ENCODE data around the gene BPHL. TPM values are rescaled to one million over a fixed set of nuclear protein-coding genes. Genes with fewer than 3 reads are reported as not detected.
"Not testable (repeated sequence)": the region's sequence is repeated elsewhere in the genome, so short reads cannot be mapped to it uniquely, and the experiment has no call there.

The BPHL gene
- polyA plus RNA-seq, 1 donor from 2014 or later = 74.9 TPM

DNA sequence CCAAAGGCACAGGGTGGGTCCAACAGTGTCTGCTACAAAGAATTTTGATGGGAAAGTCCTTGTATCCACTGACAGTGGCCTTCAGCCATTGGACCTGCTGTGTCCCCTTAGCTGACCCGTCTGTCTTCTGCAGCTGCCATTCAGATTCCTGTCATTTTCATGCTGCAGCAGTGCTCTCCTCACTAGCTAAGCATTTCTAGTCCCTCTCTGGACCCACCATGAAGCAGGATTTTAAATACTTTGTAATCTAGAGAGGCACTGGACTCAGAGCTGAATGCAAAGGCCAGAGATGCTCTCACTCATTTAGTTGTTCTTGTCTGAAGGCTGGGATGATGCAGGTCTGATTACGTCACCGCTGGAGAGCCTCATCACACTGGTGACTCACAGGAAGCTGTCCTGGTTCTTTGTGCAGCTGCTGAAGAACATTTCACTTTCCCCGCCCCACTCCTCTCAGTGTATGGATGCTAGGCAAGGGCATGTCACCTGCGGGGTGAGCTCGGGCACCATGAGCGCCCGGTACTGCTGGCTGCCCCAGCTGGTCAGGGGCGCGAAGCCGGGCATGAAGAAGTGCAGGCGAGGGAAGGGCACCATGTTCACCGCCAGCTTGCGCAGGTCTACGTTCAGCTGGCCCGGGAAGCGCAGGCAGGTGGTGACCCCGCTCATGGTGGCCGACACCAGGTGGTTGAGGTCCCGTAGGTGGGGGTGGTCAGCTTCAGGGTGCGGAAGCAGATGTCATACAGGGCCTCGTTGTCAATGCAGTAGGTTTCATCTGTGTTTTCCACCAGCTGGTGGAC lies 58.2 kb downstream of the BPHL start:
- Histone ChIP-seq H2AFZ (ENCODE audit: low read depth, low read length) (no peak overlapping the region), H3K9me3 (ENCODE audit: low read length) (no peaks in the 10 kb centered on the region), H3K27ac (ENCODE audit: low read length) (no peak overlapping the region)

DNA sequence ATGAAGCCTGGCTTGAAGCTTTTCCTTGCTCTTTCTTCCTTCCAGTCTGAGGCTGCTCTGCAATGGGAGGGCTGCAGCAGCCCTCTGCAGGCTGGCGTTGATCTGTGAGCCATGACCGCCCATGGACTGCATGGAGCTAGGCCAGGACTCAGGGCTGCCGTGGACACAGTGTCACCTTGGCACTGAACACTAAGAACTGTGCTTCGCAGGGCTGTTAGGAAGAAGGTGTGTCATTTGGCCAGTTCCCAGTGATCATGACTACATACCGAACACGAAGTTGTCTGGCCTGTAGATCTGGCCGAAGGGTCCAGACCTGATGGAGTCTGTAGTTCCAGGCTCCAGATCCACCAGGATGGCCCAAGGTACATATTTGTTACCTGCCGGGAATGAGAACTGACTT lies 60.2 kb downstream of the BPHL start:
- not testable (repeated sequence) for H3K9me3 ChIP-seq (ENCODE audit: low read length); H3K4me3 ChIP-seq (ENCODE audit: low read length); H2AFZ ChIP-seq (ENCODE audit: low read depth, low read length); H4K20me1 ChIP-seq (ENCODE audit: insufficient read depth); H3K27ac ChIP-seq (ENCODE audit: low read length); H3K9ac ChIP-seq (ENCODE audit: low read length); H3K36me3 ChIP-seq (ENCODE audit: insufficient read depth, low read length); H3K9me2 ChIP-seq (ENCODE audit: insufficient read depth, low read length); H3K4me2 ChIP-seq (ENCODE audit: low read length); H3K27me3 ChIP-seq (ENCODE audit: insufficient read depth, low read depth, low read length); H3F3A ChIP-seq (ENCODE audit: insufficient read depth, low read length, poor library complexity, severe bottlenecking); H3K79me2 ChIP-seq (replicated peaks; ENCODE audit: insufficient read depth, low read length)

More for the DNA sequence above, 58.2 kb downstream of the BPHL start:
- H3K9me2 ChIP-seq (ENCODE audit: insufficient read depth, low read length) = no peaks in the 10 kb centered on the region
- TF ChIP-seq RAD21 (conservative IDR thresholded peaks at IDR 0.05) (no peak), EP300 (conservative IDR thresholded peaks at IDR 0.05; ENCODE audit: poor library complexity, severe bottlenecking) (no peak), POLR2AphosphoS5 (IDR thresholded peaks at IDR 0.05) (no peak), SMC3 (conservative IDR thresholded peaks at IDR 0.05; ENCODE audit: poor library complexity) (no peak), MXI1 (conservative IDR thresholded peaks at IDR 0.05; ENCODE audit: poor library complexity, severe bottlenecking) (no peak), TAF1 (IDR thresholded peaks at IDR 0.05; ENCODE audit: low read depth) (no peak)
- TF ChIP-seq, protein P1, sequence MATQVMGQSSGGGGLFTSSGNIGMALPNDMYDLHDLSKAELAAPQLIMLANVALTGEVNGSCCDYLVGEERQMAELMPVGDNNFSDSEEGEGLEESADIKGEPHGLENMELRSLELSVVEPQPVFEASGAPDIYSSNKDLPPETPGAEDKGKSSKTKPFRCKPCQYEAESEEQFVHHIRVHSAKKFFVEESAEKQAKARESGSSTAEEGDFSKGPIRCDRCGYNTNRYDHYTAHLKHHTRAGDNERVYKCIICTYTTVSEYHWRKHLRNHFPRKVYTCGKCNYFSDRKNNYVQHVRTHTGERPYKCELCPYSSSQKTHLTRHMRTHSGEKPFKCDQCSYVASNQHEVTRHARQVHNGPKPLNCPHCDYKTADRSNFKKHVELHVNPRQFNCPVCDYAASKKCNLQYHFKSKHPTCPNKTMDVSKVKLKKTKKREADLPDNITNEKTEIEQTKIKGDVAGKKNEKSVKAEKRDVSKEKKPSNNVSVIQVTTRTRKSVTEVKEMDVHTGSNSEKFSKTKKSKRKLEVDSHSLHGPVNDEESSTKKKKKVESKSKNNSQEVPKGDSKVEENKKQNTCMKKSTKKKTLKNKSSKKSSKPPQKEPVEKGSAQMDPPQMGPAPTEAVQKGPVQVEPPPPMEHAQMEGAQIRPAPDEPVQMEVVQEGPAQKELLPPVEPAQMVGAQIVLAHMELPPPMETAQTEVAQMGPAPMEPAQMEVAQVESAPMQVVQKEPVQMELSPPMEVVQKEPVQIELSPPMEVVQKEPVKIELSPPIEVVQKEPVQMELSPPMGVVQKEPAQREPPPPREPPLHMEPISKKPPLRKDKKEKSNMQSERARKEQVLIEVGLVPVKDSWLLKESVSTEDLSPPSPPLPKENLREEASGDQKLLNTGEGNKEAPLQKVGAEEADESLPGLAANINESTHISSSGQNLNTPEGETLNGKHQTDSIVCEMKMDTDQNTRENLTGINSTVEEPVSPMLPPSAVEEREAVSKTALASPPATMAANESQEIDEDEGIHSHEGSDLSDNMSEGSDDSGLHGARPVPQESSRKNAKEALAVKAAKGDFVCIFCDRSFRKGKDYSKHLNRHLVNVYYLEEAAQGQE (IDR thresholded peaks at IDR 0.05; ENCODE audit: borderline replicate concordance) = no peak
- TF ChIP-seq, protein P2, sequence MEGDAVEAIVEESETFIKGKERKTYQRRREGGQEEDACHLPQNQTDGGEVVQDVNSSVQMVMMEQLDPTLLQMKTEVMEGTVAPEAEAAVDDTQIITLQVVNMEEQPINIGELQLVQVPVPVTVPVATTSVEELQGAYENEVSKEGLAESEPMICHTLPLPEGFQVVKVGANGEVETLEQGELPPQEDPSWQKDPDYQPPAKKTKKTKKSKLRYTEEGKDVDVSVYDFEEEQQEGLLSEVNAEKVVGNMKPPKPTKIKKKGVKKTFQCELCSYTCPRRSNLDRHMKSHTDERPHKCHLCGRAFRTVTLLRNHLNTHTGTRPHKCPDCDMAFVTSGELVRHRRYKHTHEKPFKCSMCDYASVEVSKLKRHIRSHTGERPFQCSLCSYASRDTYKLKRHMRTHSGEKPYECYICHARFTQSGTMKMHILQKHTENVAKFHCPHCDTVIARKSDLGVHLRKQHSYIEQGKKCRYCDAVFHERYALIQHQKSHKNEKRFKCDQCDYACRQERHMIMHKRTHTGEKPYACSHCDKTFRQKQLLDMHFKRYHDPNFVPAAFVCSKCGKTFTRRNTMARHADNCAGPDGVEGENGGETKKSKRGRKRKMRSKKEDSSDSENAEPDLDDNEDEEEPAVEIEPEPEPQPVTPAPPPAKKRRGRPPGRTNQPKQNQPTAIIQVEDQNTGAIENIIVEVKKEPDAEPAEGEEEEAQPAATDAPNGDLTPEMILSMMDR (IDR thresholded peaks at IDR 0.05; ENCODE audit: poor library complexity, severe bottlenecking) = no peak
- no peaks in the 10 kb centered on the region for H3K79me2 ChIP-seq (replicated peaks; ENCODE audit: insufficient read depth, low read length)
- no peak overlapping the region for H3K4me3 ChIP-seq (ENCODE audit: low read length)
- H3K27me3 ChIP-seq (ENCODE audit: insufficient read depth, low read depth, low read length) = no peaks in the 10 kb centered on the region
- no peaks in the 10 kb centered on the region for H4K20me1 ChIP-seq (ENCODE audit: insufficient read depth)
- H3K9ac ChIP-seq (ENCODE audit: low read length) = no peak overlapping the region
- no peaks in the 10 kb centered on the region for H3K36me3 ChIP-seq (ENCODE audit: insufficient read depth, low read length)
- no peaks in the 10 kb centered on the region for H3F3A ChIP-seq (ENCODE audit: insufficient read depth, low read length, poor library complexity, severe bottlenecking)
- no peak overlapping the region for H3K4me2 ChIP-seq (ENCODE audit: low read length)

DNA sequence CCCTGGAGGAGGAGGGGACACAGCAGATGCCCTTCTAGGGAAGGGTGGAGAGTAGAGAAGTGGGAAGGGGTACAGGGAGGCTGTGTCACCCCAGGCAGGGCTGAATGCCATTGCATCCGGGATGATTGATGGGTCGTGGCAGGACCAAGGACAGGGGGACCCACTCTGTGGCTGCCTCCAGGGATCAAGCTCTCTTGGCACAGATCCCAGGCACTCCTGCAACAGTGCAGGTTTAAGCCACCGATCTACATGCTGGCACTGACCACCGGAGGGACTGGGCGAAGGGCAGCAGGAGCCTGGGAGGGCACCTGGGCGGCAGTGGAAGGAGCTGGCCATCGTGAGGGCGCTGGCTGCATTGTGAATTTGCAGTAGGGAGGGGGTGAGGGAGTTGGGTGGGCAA lies 61.4 kb downstream of the BPHL start:
- not testable (repeated sequence) for H4K20me1 ChIP-seq (ENCODE audit: insufficient read depth); H3K9me3 ChIP-seq (ENCODE audit: low read length); H3K4me2 ChIP-seq (ENCODE audit: low read length); H3K36me3 ChIP-seq (ENCODE audit: insufficient read depth, low read length); H3K79me2 ChIP-seq (replicated peaks; ENCODE audit: insufficient read depth, low read length); H3K9me2 ChIP-seq (ENCODE audit: insufficient read depth, low read length); H3F3A ChIP-seq (ENCODE audit: insufficient read depth, low read length, poor library complexity, severe bottlenecking); H2AFZ ChIP-seq (ENCODE audit: low read depth, low read length); H3K27me3 ChIP-seq (ENCODE audit: insufficient read depth, low read depth, low read length)
- H3K9ac ChIP-seq (ENCODE audit: low read length) = peak overlapping the region; percentile 55
- H3K4me3 ChIP-seq (ENCODE audit: low read length) = peak overlapping the region; percentile 51
- H3K27ac ChIP-seq (ENCODE audit: low read length) = peak overlapping the region; percentile 37
